Dermis blood vessel endothelial cell (primary cell): ENCODE data around the gene LRRC8E. TPM values are rescaled to one million over a fixed set of nuclear protein-coding genes. Genes with fewer than 3 reads are reported as not detected.
"Not testable (repeated sequence)": the region's sequence is repeated elsewhere in the genome, so short reads cannot be mapped to it uniquely, and the experiment has no call there.

Source experiments
- DNase-seq: peaks from one replicate; pipeline ENCODE4 v3.0.0; 2010
- total RNA-seq: library from RNA; depleted of rRNA; stranded (reverse); fragments of >200 nt; gene quantifications from 2 replicates; pipeline ENCODE4 v1.2.3, GENCODE V29; 2014

Gene LRRC8E
- total RNA-seq, 1 donor from 2014 or later, result 0.51 TPM

GRCh38 chr19:7910321-7911161 is 22.2 kb downstream of the LRRC8E start:
- DNase-seq, result no peak

- no peak for DNase-seq
Observed at GRCh38 chr19:7911508-7912143, 23.3 kb downstream of the LRRC8E start.

- no peak for DNase-seq
Observed at GRCh38 chr19:7912144-7912696, 23.9 kb downstream of the LRRC8E start.

- DNase-seq, result no peak
Observed at GRCh38 chr19:7912697-7913564, 24.6 kb downstream of the LRRC8E start.

GRCh38 chr19:7913652-7914051 is 25.3 kb downstream of the LRRC8E start:
- DNase-seq, result no peak

- DNase-seq, result no peak
Observed at GRCh38 chr19:7914099-7914498, 25.8 kb downstream of the LRRC8E start.

- no peak for DNase-seq
Observed at GRCh38 chr19:7914598-7915045, 26.3 kb downstream of the LRRC8E start, which contains the start of gene TGFBR3L. Gene TGFBR3L (plus strand): TSS chr19:7914830.

GRCh38 chr19:7915250-7916102 is 27.2 kb downstream of the LRRC8E start:
- no peak for DNase-seq

- no peak for DNase-seq
Observed at GRCh38 chr19:7916103-7916954, 28.0 kb downstream of the LRRC8E start.

- no peak for DNase-seq
Observed at GRCh38 chr19:7916955-7917266, 28.6 kb downstream of the LRRC8E start.

- peak; percentile 72 for DNase-seq
Observed at GRCh38 chr19:7917267-7918061, 29.2 kb downstream of the LRRC8E start.

- DNase-seq, result not testable (repeated sequence)
Observed at GRCh38 chr19:7918062-7918614, 29.8 kb downstream of the LRRC8E start.

- no peak for DNase-seq
Observed at GRCh38 chr19:7918615-7919421, 30.5 kb downstream of the LRRC8E start.

- peak; percentile 95 for DNase-seq
Observed at GRCh38 chr19:7919610-7920518, 31.6 kb downstream of the LRRC8E start, which contains the start of gene SNAPC2. Gene SNAPC2 (plus strand): TSS chr19:7920338. CDS start chr19:7920367, 29 bp downstream.

GRCh38 chr19:7920519-7921301 is 32.4 kb downstream of the LRRC8E start:
- DNase-seq, result peak; percentile 99

GRCh38 chr19:7921302-7921966 is 33.1 kb downstream of the LRRC8E start:
- DNase-seq, result no peak
